Measurements from ENCODE around the gene GSTM2. TPM values are rescaled to one million over a fixed set of nuclear protein-coding genes. Genes with fewer than 3 reads are reported as not detected.
A peak's percentile ranks its signal among the peaks of the same experiment; 100 is the strongest.
"Not testable (repeated sequence)": the region's sequence is repeated elsewhere in the genome, so short reads cannot be mapped to it uniquely, and the experiment has no call there.

GSTM2 gene
- total RNA-seq, 2 experiments from 2014 or later = 18.2 to 19.3 TPM

GRCh38 chr1:109664671-109665070 is 3.2 kb upstream of the GSTM2 start:
- Mint-ChIP-seq H3K36me3 (ENCODE audit: low read depth) (no peaks in the 10 kb centered on the region), H3K9me3 (ENCODE audit: insufficient read depth) (no peaks in the 10 kb centered on the region), H3K4me3 (no peak overlapping the region), H3K27ac (no peak overlapping the region), H3K4me1 (ENCODE audit: low read depth) (peaks cover 20% of the 10 kb centered on the region), H3K27me3 (ENCODE audit: low read depth) (no peaks in the 10 kb centered on the region)
- DNase-seq = no peak
- no peak for ATAC-seq
- ChIA-PET POLR2A (no interaction called here), CTCF (no interaction called here)

GRCh38 chr1:109668123-109668775 is 392 bp downstream of the GSTM2 start:
- peaks cover 32% of the 10 kb centered on the region for H3K4me1 Mint-ChIP-seq (ENCODE audit: low read depth)
- no peak for DNase-seq
- no peak overlapping the region for H3K27ac Mint-ChIP-seq
- no peaks in the 10 kb centered on the region for H3K36me3 Mint-ChIP-seq (ENCODE audit: low read depth)
- no peaks in the 10 kb centered on the region for H3K27me3 Mint-ChIP-seq (ENCODE audit: low read depth)
- peak overlapping the region; percentile 72 for H3K4me3 Mint-ChIP-seq
- ChIA-PET POLR2A (interaction anchor here (0.6 kb wide), 1 partner anchor 20 kb away, joined by 3 read pairs; the partner anchor contains the start of gene GSTM1), CTCF (interaction anchor here (0.9 to 1.8 kb wide), 5 partner anchors 16 to 316 kb away, joined by 3 to 13 read pairs (median 3); partner anchors contain the start of gene AHCYL1)
- H3K9me3 Mint-ChIP-seq (ENCODE audit: insufficient read depth) = no peaks in the 10 kb centered on the region
- ATAC-seq = no peak

GRCh38 chr1:109669246-109669948 is 1.5 kb downstream of the GSTM2 start:
- H3K4me3 Mint-ChIP-seq = peak overlapping the region; percentile 46
- no peaks in the 10 kb centered on the region for H3K27me3 Mint-ChIP-seq (ENCODE audit: low read depth)
- no peaks in the 10 kb centered on the region for H3K9me3 Mint-ChIP-seq (ENCODE audit: insufficient read depth)
- no peaks in the 10 kb centered on the region for H3K36me3 Mint-ChIP-seq (ENCODE audit: low read depth)
- ChIA-PET POLR2A (interaction anchor here (2.1 kb wide), 1 partner anchor 13 kb away, joined by 5 read pairs; the partner anchor contains the start of gene GSTM4), CTCF (interaction anchor here (1.0 to 2.3 kb wide), 4 partner anchors 17 to 361 kb away, joined by 3 to 8 read pairs (median 3); no protein-coding TSS in a partner anchor)
- H3K4me1 Mint-ChIP-seq (ENCODE audit: low read depth) = peaks cover 32% of the 10 kb centered on the region
- ATAC-seq (no peak), DNase-seq (peak; percentile 60)
- peak overlapping the region; percentile 83 for H3K27ac Mint-ChIP-seq

- ChIA-PET CTCF (interaction anchor here (0.9 to 2.3 kb wide), 6 partner anchors 21 to 360 kb away, joined by 3 to 10 read pairs (median 4); no protein-coding TSS in a partner anchor), POLR2A (interaction anchor here (2.1 kb wide), 1 partner anchor 13 kb away, joined by 5 read pairs; the partner anchor contains the start of gene GSTM4)
- Mint-ChIP-seq H3K4me3 (peak overlapping the region; percentile 46), H3K4me1 (ENCODE audit: low read depth) (peaks cover 32% of the 10 kb centered on the region), H3K27ac (peak overlapping the region; percentile 83)
- H3K36me3 Mint-ChIP-seq (ENCODE audit: low read depth); H3K27me3 Mint-ChIP-seq (ENCODE audit: low read depth); DNase-seq; ATAC-seq; H3K9me3 Mint-ChIP-seq (ENCODE audit: insufficient read depth): not testable (repeated sequence)
Observed at GRCh38 chr1:109669949-109670302, 2.1 kb downstream of the GSTM2 start.

GRCh38 chr1:109671067-109671466 is 3.2 kb downstream of the GSTM2 start:
- Mint-ChIP-seq H3K27me3 (ENCODE audit: low read depth) (no peaks in the 10 kb centered on the region), H3K27ac (no peak overlapping the region), H3K9me3 (ENCODE audit: insufficient read depth) (no peaks in the 10 kb centered on the region), H3K36me3 (ENCODE audit: low read depth) (no peaks in the 10 kb centered on the region), H3K4me1 (ENCODE audit: low read depth) (peaks cover 32% of the 10 kb centered on the region), H3K4me3 (no peak overlapping the region)
- POLR2A ChIA-PET = no interaction called here
- no peak for ATAC-seq
- DNase-seq = no peak
- CTCF ChIA-PET = interaction anchor here (1.3 to 2.3 kb wide), 4 partner anchors 30 to 139 kb away, joined by 3 to 10 read pairs (median 6); no protein-coding TSS in a partner anchor

GRCh38 chr1:109673861-109674260 is 6.0 kb downstream of the GSTM2 start:
- H3K9me3 Mint-ChIP-seq (ENCODE audit: insufficient read depth); H3K4me3 Mint-ChIP-seq; H3K27ac Mint-ChIP-seq; POLR2A ChIA-PET; DNase-seq; H3K27me3 Mint-ChIP-seq (ENCODE audit: low read depth); H3K36me3 Mint-ChIP-seq (ENCODE audit: low read depth); ATAC-seq: not testable (repeated sequence)
- CTCF ChIA-PET = interaction anchor here (1.7 kb wide), 1 partner anchor 34 kb away, joined by 4 read pairs; no protein-coding TSS in a partner anchor
- peaks cover 24% of the 10 kb centered on the region for H3K4me1 Mint-ChIP-seq (ENCODE audit: low read depth)

GRCh38 chr1:109676683-109677381 is 9.0 kb downstream of the GSTM2 start:
- H3K36me3 Mint-ChIP-seq (ENCODE audit: low read depth); H3K9me3 Mint-ChIP-seq (ENCODE audit: insufficient read depth); H3K4me1 Mint-ChIP-seq (ENCODE audit: low read depth); ATAC-seq; POLR2A ChIA-PET; H3K4me3 Mint-ChIP-seq; DNase-seq; H3K27ac Mint-ChIP-seq; H3K27me3 Mint-ChIP-seq (ENCODE audit: low read depth): not testable (repeated sequence)
- CTCF ChIA-PET = interaction anchor here (1.2 kb wide), 1 partner anchor 307 kb away, joined by 4 read pairs; no protein-coding TSS in a partner anchor

GRCh38 chr1:109677459-109677858 is 9.6 kb downstream of the GSTM2 start:
- H3K36me3 Mint-ChIP-seq (ENCODE audit: low read depth) = no peaks in the 10 kb centered on the region
- H3K4me3 Mint-ChIP-seq = no peak overlapping the region
- ChIA-PET POLR2A (no interaction called here), CTCF (interaction anchor here (1.2 kb wide), 1 partner anchor 306 kb away, joined by 4 read pairs; no protein-coding TSS in a partner anchor)
- no peaks in the 10 kb centered on the region for H3K27me3 Mint-ChIP-seq (ENCODE audit: low read depth)
- DNase-seq = no peak
- ATAC-seq = no peak
- no peaks in the 10 kb centered on the region for H3K4me1 Mint-ChIP-seq (ENCODE audit: low read depth)
- no peak overlapping the region for H3K27ac Mint-ChIP-seq
- H3K9me3 Mint-ChIP-seq (ENCODE audit: insufficient read depth) = no peaks in the 10 kb centered on the region

GRCh38 chr1:109678637-109679036 is 10.8 kb downstream of the GSTM2 start:
- ATAC-seq; DNase-seq; H3K4me3 Mint-ChIP-seq; H3K9me3 Mint-ChIP-seq (ENCODE audit: insufficient read depth); H3K27ac Mint-ChIP-seq; H3K27me3 Mint-ChIP-seq (ENCODE audit: low read depth); H3K4me1 Mint-ChIP-seq (ENCODE audit: low read depth); H3K36me3 Mint-ChIP-seq (ENCODE audit: low read depth): not testable (repeated sequence)
- ChIA-PET CTCF (interaction anchor here (1.3 kb wide), 1 partner anchor 39 kb away, joined by 4 read pairs; no protein-coding TSS in a partner anchor), POLR2A (interaction anchor here (0.6 kb wide), 1 partner anchor 308 kb away, joined by 3 read pairs; no protein-coding TSS in a partner anchor)

- H3K27me3 Mint-ChIP-seq (ENCODE audit: low read depth); H3K9me3 Mint-ChIP-seq (ENCODE audit: insufficient read depth); H3K27ac Mint-ChIP-seq; DNase-seq; H3K4me3 Mint-ChIP-seq; H3K36me3 Mint-ChIP-seq (ENCODE audit: low read depth); ATAC-seq; CTCF ChIA-PET; POLR2A ChIA-PET: not testable (repeated sequence)
- H3K4me1 Mint-ChIP-seq (ENCODE audit: low read depth) = peaks cover 10% of the 10 kb centered on the region
Observed at GRCh38 chr1:109684777-109685176, 16.9 kb downstream of the GSTM2 start.

- CTCF ChIA-PET; POLR2A ChIA-PET; H3K27me3 Mint-ChIP-seq (ENCODE audit: low read depth); H3K36me3 Mint-ChIP-seq (ENCODE audit: low read depth); ATAC-seq; DNase-seq; H3K27ac Mint-ChIP-seq; H3K9me3 Mint-ChIP-seq (ENCODE audit: insufficient read depth); H3K4me3 Mint-ChIP-seq: not testable (repeated sequence)
- peaks cover 10% of the 10 kb centered on the region for H3K4me1 Mint-ChIP-seq (ENCODE audit: low read depth)
Observed at GRCh38 chr1:109685399-109685798, 17.5 kb downstream of the GSTM2 start.
